DND-41 (cell line): ENCODE data around the gene MBOAT7.

Experiments used
- ATAC-seq: fragments of 200-7000 bp; cut with Tn5 transposase; 3 replicates; pipeline ENCODE4 v1.9.1; 2021; ENCODE audit warnings: low read depth; ENCODE audit not compliant: insufficient read depth
- DNase-seq: peaks from one replicate; pipeline ENCODE4 v3.0.0-alpha.2; 2020
- H2AFZ ChIP-seq: 2 replicates; pipeline ENCODE4 v1.6.0; 2012; ENCODE audit warnings: low read depth, low read length
- H3K27ac ChIP-seq: 2 replicates; pipeline ENCODE4 v1.5.1; 2012; ENCODE audit warnings: low read length, inconsistent platforms
- H3K27me3 ChIP-seq: fragments of 200-600 bp; sonication (generic); 2 replicates; pipeline ENCODE4 v1.6.0; 2012; ENCODE audit warnings: low read length, mild to moderate bottlenecking, inconsistent platforms; ENCODE audit not compliant: insufficient read depth, poor library complexity
- H3K36me3 ChIP-seq: 2 replicates; pipeline ENCODE4 v1.5.1; 2012; ENCODE audit warnings: low read length, inconsistent platforms; ENCODE audit not compliant: insufficient read depth
- H3K4me1 ChIP-seq: 2 replicates; pipeline ENCODE4 v1.5.1; 2012; ENCODE audit warnings: mild to moderate bottlenecking, low read length; ENCODE audit not compliant: insufficient read depth
- H3K4me2 ChIP-seq: 2 replicates; pipeline ENCODE4 v1.6.0; 2012; ENCODE audit warnings: mild to moderate bottlenecking, moderate library complexity, low read length, inconsistent platforms; ENCODE audit not compliant: insufficient read depth
- H3K4me3 ChIP-seq, 2 experiments: fragments of 200-600 bp in 1 of 2; shearing (Covaris generic) in 1 of 2; 2 replicates each; pipeline ENCODE4 v1.5.1; 2012 to 2016; ENCODE audit warnings: inconsistent platforms in 2 of 2, low read length in 2 of 2, mild to moderate bottlenecking in 2 of 2, low read depth in 1 of 2, moderate library complexity in 1 of 2
- H3K79me2 ChIP-seq: 2 replicates; pipeline ENCODE4 v1.6.0; 2012; ENCODE audit warnings: low read length, inconsistent platforms; ENCODE audit not compliant: insufficient read depth
- H3K9ac ChIP-seq: 2 replicates; pipeline ENCODE4 v1.6.0; 2012; ENCODE audit warnings: low read depth, mild to moderate bottlenecking, inconsistent platforms, low read length, moderate library complexity
- H3K9me3 ChIP-seq: 2 replicates; pipeline ENCODE4 v1.5.1; 2012; ENCODE audit warnings: low read length, moderate library complexity, mild to moderate bottlenecking, inconsistent platforms; ENCODE audit not compliant: insufficient read depth, severe bottlenecking
- H4K20me1 ChIP-seq: 2 replicates; pipeline ENCODE4 v1.6.0; 2012; ENCODE audit warnings: low read length; ENCODE audit not compliant: insufficient read depth
- CTCF ChIP-seq: IDR thresholded peaks from 2 replicates; pipeline ENCODE4 v1.5.1; 2012; ENCODE audit warnings: borderline replicate concordance, low read length, moderate library complexity, mild to moderate bottlenecking; ENCODE audit not compliant: poor library complexity, severe bottlenecking; ENCODE audit errors: extremely low read depth
- EZH2 ChIP-seq: IDR thresholded peaks from 3 replicates; pipeline ENCODE4 v1.6.1; 2012; ENCODE audit warnings: borderline replicate concordance, low read depth, mild to moderate bottlenecking, moderate library complexity, low read length, inconsistent platforms; ENCODE audit not compliant: severe bottlenecking

MBOAT7 gene

GRCh38 chr19:54191811-54192453, 2.6 kb upstream of the MBOAT7 start:
- Histone ChIP-seq H3K9me3 (no peaks in the 10 kb centered on the region), H3K9ac (peak overlapping the region; percentile 79), H2AFZ (peak overlapping the region; percentile 59; the same call in 1 of the 2 replicates), H3K79me2 (peaks cover 34% of the 10 kb centered on the region), H3K4me1 (peaks cover 37% of the 10 kb centered on the region), H3K27me3 (no peaks in the 10 kb centered on the region), H3K4me2 (peak overlapping the region; percentile 88), H3K27ac (peak overlapping the region; percentile 87), H4K20me1 (peaks cover 16% of the 10 kb centered on the region), H3K36me3 (peaks cover 21% of the 10 kb centered on the region), H3K4me3 (peak overlapping the region; percentile 47 to 60; a peak in 3 of 4 replicates)
- TF ChIP-seq CTCF (no peak), EZH2 (no peak)
- DNase-seq (no peak), ATAC-seq (no peak)

- Histone ChIP-seq H3K9me3 (no peaks in the 10 kb centered on the region), H3K4me1 (peaks cover 37% of the 10 kb centered on the region), H3K27me3 (no peaks in the 10 kb centered on the region), H3K9ac (peak within 1 kb of the TSS; percentile 80), H3K36me3 (peaks cover 28% of the 10 kb centered on the region), H3K79me2 (peaks cover 37% of the 10 kb centered on the region), H3K4me2 (peak within 1 kb of the TSS; percentile 88), H4K20me1 (peaks cover 16% of the 10 kb centered on the region), H3K4me3 (peak within 1 kb of the TSS; percentile 47 to 66; a peak in 3 of 4 replicates), H2AFZ (peak within 1 kb of the TSS; percentile 83), H3K27ac (peak within 1 kb of the TSS; percentile 98)
- ATAC-seq (peak; percentile 23), DNase-seq (peak; percentile 89)
- no peak for TF ChIP-seq EZH2
- TF ChIP-seq CTCF, result no peak
Observed at GRCh38 chr19:54191011-54191810, 1.8 kb upstream of the MBOAT7 start, which contains the start of gene TSEN34. Gene TSEN34, plus strand, starts transcription at chr19:54191308. Its CDS starts 57 bp downstream, at chr19:54191365.

DNA sequence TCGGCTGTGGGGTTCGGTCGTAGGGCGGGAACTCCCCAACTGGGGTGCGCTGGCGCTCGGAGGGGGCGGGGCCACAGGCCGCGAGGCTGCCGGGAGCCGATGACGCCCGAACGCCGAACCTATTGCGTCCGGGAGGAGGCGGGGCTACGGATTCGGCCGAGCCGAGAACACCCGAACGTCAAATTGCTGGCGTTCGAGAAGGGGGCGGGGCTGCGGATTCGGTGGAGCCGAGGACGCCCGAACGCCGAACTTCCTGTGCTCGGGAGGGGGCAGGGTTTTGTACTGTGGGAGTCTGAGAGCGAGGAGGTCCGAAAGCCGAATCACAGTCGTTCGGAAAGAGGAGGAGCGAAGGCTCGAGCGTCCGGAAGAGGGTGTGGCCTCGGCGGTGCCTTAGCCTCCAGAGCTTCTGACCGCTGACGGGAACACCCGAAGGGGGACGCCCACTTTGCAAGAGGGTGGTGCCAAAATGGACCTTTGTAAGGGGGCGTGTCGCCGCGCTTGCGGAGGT, 1.2 kb upstream of the MBOAT7 start:
- Histone ChIP-seq H3K36me3 (peaks cover 29% of the 10 kb centered on the region), H3K27ac (peak overlapping the region; percentile 98), H3K4me3 (peak overlapping the region; percentile 47 to 66; a peak in 3 of 4 replicates), H3K79me2 (peaks cover 37% of the 10 kb centered on the region), H3K9ac (peak overlapping the region; percentile 80), H3K9me3 (no peaks in the 10 kb centered on the region), H3K4me2 (peak overlapping the region; percentile 88), H4K20me1 (peaks cover 16% of the 10 kb centered on the region), H2AFZ (peak overlapping the region; percentile 83), H3K4me1 (peaks cover 37% of the 10 kb centered on the region), H3K27me3 (no peaks in the 10 kb centered on the region)
- DNase-seq, result peak; percentile 100
- peak; percentile 70 for ATAC-seq
- no peak for TF ChIP-seq CTCF
- no peak for TF ChIP-seq EZH2
